Right lobe of liver (tissue), 6 donors: ENCODE measurements around the gene CASP12. TPM values are rescaled to one million over a fixed set of nuclear protein-coding genes. Genes with fewer than 3 reads are reported as not detected.
A peak's percentile ranks its signal among the peaks of the same experiment; 100 is the strongest.
"Not testable (repeated sequence)": the region's sequence is repeated elsewhere in the genome, so short reads cannot be mapped to it uniquely, and the experiment has no call there.

Experiments
- ATAC-seq, 4 donors: fragments of 200-7000 bp; cut with Tn5 transposase; one replicate each; pipeline ENCODE4 v1.9.1; 2020; ENCODE audit warnings: mild to moderate bottlenecking in 4 of 4, moderate library complexity in 4 of 4
- DNase-seq, 3 donors: peaks; one replicate each; pipeline ENCODE4 v3.0.0-alpha.2; 2020
- H3K27ac ChIP-seq, 3 donors: fragments of 200-600 bp; one replicate each; pipeline ENCODE4 v1.8.0; 2022
- H3K27me3 ChIP-seq, 2 donors: fragments of 200-600 bp; one replicate each; pipeline ENCODE4 v1.8.0; 2022
- H3K36me3 ChIP-seq, 4 donors: fragments of 200-600 bp; sonication (generic) in 1 of 4; one replicate each; pipeline versions ENCODE4 v1.5.1 to v1.8.0; 2017 to 2022; ENCODE audit warnings: control low read depth in 1 of 4
- H3K4me1 ChIP-seq, 4 donors: fragments of 200-600 bp; sonication (generic) in 1 of 4; one replicate each; pipeline versions ENCODE4 v1.5.1 to v1.8.0; 2017 to 2022; ENCODE audit warnings: control low read depth in 1 of 4
- H3K4me3 ChIP-seq, 3 donors: fragments of 200-600 bp; one replicate each; pipeline ENCODE4 v1.8.0; 2022
- H3K9me3 ChIP-seq, 4 donors: fragments of 200-600 bp; sonication (generic) in 1 of 4; one replicate each; pipeline versions ENCODE4 v1.5.1 to v1.8.0; 2017 to 2022; ENCODE audit warnings: control low read depth in 1 of 4
- POLR2A ChIP-seq: fragments of 450-650 bp; IDR thresholded peaks from one replicate; pipeline ENCODE4 v1.6.1; 2017; ENCODE audit warnings: antibody characterized with exemption, mild to moderate bottlenecking
- WGBS: methylation state at CpG from one replicate; pipeline ENCODE4 v1.1.6; 2018; ENCODE audit warnings: low coverage, low lambda C conversion rate; ENCODE audit not compliant: insufficient coverage; ENCODE audit errors: missing lambda C conversion rate; 5-methylcytosine and 5-hydroxymethylcytosine counted together
- intact Hi-C, 2 donors: fragments of 100-400 bp; cut with DNase I; formaldehyde crosslinking; loops; one replicate each; pipeline versions ENCODE4 v1.11.2 to v1.14.1; 2022
- long read RNA-seq: library from polyadenylated mRNA; unstranded; transcript quantifications from one replicate; pipeline ENCODE4 v2.0.0, GENCODE V29; 2019
- total RNA-seq, 6 experiments: library from RNA; depleted of rRNA in 2 of 6; stranded (reverse); fragments of >200 nt in 2 of 6; fragmentation: NEBNext Ultra II Directional in 3 of 6; extraction: Animal tissue kit (Norgen Biotek cat#: 25700) in 3 of 6; gene quantifications; one replicate each; pipeline versions ENCODE4 v1.1.0 to v1.2.4, GENCODE V29; 2016 to 2023
- TF ChIP-seq, protein P1 (sequence below), 4 donors: fragments of 200-600 bp in 3 of 4; fragments of 450-650 bp in 1 of 4; IDR thresholded peaks; one replicate each; pipeline versions ENCODE4 v1.5.1 to v1.8.0; 2016 to 2022; ENCODE audit warnings: antibody characterized with exemption in 4 of 4, mild to moderate bottlenecking in 2 of 4
- donor health status: DM: no; HTN: yes; CAD: no.
- donor health status: DM: no; HTN: no; CAD: no.
- donor health status: DM: no; HTN: no; CAD: no.
- donor health status: DM: no; HTN: yes; CAD: no.
- donor health status: DM: no; HTN: yes; CAD: no.

Gene CASP12
- not detected for total RNA-seq
- long read RNA-seq = 0 reads

- Histone ChIP-seq H3K27me3 (no peaks in the 10 kb centered on the region), H3K4me1 (no peaks in the 10 kb centered on the region), H3K9me3 (no peaks in the 10 kb centered on the region), H3K27ac (peak within 1 kb of the TSS in 1 of 3 donors; percentile 3), H3K36me3 (no peaks in the 10 kb centered on the region), H3K4me3 (no peak within 1 kb of the TSS)
- WGBS = 29% methylated on average over 9 of the region's 9 CpGs
- ATAC-seq = peak in 3 of 4 donors; percentile 28 to 53 (median 41)
- intact Hi-C loops = no loop called here
- TF ChIP-seq POLR2A = no peak
- TF ChIP-seq, protein P1, sequence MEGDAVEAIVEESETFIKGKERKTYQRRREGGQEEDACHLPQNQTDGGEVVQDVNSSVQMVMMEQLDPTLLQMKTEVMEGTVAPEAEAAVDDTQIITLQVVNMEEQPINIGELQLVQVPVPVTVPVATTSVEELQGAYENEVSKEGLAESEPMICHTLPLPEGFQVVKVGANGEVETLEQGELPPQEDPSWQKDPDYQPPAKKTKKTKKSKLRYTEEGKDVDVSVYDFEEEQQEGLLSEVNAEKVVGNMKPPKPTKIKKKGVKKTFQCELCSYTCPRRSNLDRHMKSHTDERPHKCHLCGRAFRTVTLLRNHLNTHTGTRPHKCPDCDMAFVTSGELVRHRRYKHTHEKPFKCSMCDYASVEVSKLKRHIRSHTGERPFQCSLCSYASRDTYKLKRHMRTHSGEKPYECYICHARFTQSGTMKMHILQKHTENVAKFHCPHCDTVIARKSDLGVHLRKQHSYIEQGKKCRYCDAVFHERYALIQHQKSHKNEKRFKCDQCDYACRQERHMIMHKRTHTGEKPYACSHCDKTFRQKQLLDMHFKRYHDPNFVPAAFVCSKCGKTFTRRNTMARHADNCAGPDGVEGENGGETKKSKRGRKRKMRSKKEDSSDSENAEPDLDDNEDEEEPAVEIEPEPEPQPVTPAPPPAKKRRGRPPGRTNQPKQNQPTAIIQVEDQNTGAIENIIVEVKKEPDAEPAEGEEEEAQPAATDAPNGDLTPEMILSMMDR (IDR thresholded peaks at IDR 0.05) = no peak
- no peak for DNase-seq
These were observed at the start of gene CASP12 for GRCh38 chr11:104897891-104898684. Gene CASP12, minus strand, starts transcription at chr11:104898460.

GRCh38 chr11:104946907-104947306 lies 48.6 kb upstream of the CASP12 start:
- intact Hi-C loops = no loop called here
- peak; percentile 77 to 84 (median 81) for ATAC-seq
- H3K27me3 ChIP-seq = no peaks in the 10 kb centered on the region
- peaks cover 0 to 6% (median 2%) of the 10 kb centered on the region in 4 donors for H3K4me1 ChIP-seq
- 0% methylated on average over 2 of the region's 2 CpGs for WGBS
- DNase-seq = no peak
- H3K27ac ChIP-seq = no peak overlapping the region
- no peaks in the 10 kb centered on the region for H3K9me3 ChIP-seq
- TF ChIP-seq, protein P1 (IDR thresholded peaks at IDR 0.05) = peak; percentile 55 to 65 (median 60)
- TF ChIP-seq POLR2A = no peak
- peaks cover 12 to 42% (median 17%) of the 10 kb centered on the region in 4 donors for H3K36me3 ChIP-seq
- H3K4me3 ChIP-seq = no peak overlapping the region

DNA sequence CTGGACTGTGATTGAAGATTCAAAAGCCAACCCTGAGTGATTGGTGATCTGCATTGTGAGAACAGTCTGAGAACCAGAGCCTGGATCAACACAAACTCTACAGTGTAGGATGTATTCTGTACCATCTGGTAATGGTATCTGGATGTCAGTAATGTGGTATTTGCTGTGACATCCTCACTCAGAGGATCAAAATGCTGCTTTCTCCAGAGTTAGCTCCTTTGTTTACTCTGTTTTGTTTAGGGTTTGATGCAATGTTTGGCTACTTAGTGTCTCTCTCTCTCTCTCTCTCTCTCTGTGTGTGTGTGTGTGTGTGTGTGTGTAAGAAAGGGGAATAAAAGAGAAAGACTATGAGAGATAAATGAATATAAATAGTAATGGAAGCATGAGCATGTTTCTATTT lies 45.8 kb upstream of the CASP12 start:
- Histone ChIP-seq H3K27ac (no peak overlapping the region), H3K9me3 (no peaks in the 10 kb centered on the region), H3K4me1 (peaks cover 0 to 6% (median 2%) of the 10 kb centered on the region in 4 donors), H3K27me3 (no peaks in the 10 kb centered on the region), H3K36me3 (peaks cover 4 to 20% (median 10%) of the 10 kb centered on the region in 4 donors), H3K4me3 (no peak overlapping the region)
- ATAC-seq (peak; percentile 55 to 79 (median 74)), DNase-seq (no peak)
- TF ChIP-seq, protein P1 (IDR thresholded peaks at IDR 0.05) = no peak
- no peak for TF ChIP-seq POLR2A
- intact Hi-C loops = no loop called here

DNA sequence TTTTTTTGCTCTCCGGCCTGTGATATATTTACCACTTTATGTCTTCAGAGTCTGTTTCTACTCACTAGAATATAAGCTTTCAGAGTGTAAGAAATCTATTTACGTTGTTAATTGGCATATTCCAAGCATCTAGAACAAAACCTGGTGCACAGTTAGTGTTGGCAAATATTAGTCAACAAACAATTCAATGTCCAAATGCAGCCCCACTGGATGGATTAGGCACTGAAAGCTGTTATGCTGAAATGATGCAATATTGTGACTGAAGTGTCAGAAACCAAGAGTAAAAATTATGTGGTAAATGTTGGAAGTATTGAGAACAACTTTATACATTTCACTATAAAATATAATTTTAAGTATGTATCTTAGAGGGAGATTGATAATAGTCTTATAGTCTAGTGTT lies 45.3 kb upstream of the CASP12 start:
- 11% methylated on average over 2 of the region's 2 CpGs for WGBS
- Histone ChIP-seq H3K9me3 (no peaks in the 10 kb centered on the region), H3K4me1 (peaks cover 0 to 6% (median 2%) of the 10 kb centered on the region in 4 donors), H3K27ac (no peak overlapping the region), H3K27me3 (no peaks in the 10 kb centered on the region), H3K36me3 (peaks cover 4 to 15% (median 10%) of the 10 kb centered on the region in 4 donors), H3K4me3 (no peak overlapping the region)
- TF ChIP-seq POLR2A = no peak
- DNase-seq = no peak
- ATAC-seq = peak; percentile 24 to 60 (median 38)
- intact Hi-C loops = no loop called here

- H3K4me3 ChIP-seq = no peak overlapping the region
- WGBS = 29% methylated on average over 1 of the region's 1 CpG
- DNase-seq (no peak), ATAC-seq (no peak)
- intact Hi-C loops = no loop called here
- no peaks in the 10 kb centered on the region for H3K36me3 ChIP-seq
- H3K27me3 ChIP-seq = no peaks in the 10 kb centered on the region
- H3K27ac ChIP-seq = no peak overlapping the region
- TF ChIP-seq, protein P1 (IDR thresholded peaks at IDR 0.05) = no peak
- TF ChIP-seq POLR2A = no peak
- peaks cover 0 to 2% (median 0%) of the 10 kb centered on the region in 4 donors for H3K9me3 ChIP-seq
- no peaks in the 10 kb centered on the region for H3K4me1 ChIP-seq
These were observed 36.3 kb upstream of the CASP12 start for GRCh38 chr11:104934594-104934993.

GRCh38 chr11:104934073-104934472 lies 35.8 kb upstream of the CASP12 start:
- H3K27me3 ChIP-seq, DNase-seq, H3K36me3 ChIP-seq, intact Hi-C loops, H3K9me3 ChIP-seq, H3K27ac ChIP-seq, H3K4me3 ChIP-seq, H3K4me1 ChIP-seq, ATAC-seq: not testable (repeated sequence)
- WGBS = 81% methylated on average over 3 of the region's 3 CpGs
